AG20443 (cell line): ENCODE measurements around the gene NUPR1.
"Not testable (repeated sequence)": the region's sequence is repeated elsewhere in the genome, so short reads cannot be mapped to it uniquely, and the experiment has no call there.

Experiments used
- DNase-seq: peaks from one replicate; pipeline ENCODE4 v3.0.0; 2012; ENCODE audit warnings: low spot score, mixed read lengths

NUPR1 gene, protein sequence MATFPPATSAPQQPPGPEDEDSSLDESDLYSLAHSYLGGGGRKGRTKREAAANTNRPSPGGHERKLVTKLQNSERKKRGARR

GRCh38 chr16:28538733-28539596 lies at the start of gene NUPR1:
Gene NUPR1, minus strand, starts transcription at chr16:28538974. Its CDS starts 67 bp downstream, at chr16:28538907.
- DNase-seq = peak; percentile 99

DNA sequence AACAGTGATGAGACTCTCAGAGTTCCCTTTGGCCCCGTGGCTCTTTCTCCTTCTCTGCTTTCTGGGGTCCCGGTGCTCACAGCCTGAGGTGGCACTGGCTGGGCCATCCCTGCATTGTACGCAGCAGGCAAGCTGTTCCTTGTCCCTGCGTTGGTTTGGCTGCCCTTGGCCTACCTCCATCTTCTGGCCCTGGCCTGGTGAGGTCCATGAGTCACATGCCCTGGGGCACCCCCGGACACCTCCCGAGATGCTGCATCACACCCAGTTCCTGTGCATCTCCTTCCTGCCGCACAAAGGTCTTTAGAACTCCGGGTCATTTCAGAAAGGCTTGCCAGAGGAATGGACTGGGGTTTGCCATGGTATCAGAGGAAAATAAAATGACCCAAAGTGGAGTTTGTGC lies 48.6 kb upstream of the NUPR1 start:
- no peak for DNase-seq

DNA sequence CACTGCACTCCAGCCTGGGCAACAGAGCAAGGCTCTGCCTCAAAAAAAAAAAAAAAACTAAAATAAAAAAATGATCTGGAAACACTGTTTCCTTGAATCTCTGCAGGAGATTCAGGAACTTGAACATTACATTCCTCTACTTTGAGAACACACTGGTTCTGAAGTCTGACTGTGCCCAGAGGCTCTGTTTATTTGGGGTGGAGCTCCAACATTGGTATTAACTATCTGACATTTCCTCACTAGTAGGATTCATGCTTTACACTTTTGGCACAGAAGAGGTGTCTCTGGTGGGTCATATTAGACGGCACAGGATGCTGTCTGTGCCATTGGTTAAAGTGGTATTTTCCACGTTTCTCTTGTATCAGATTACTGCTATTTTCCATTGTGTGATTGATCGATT lies 47.7 kb upstream of the NUPR1 start:
- DNase-seq = no peak

GRCh38 chr16:28585674-28586073 lies 46.9 kb upstream of the NUPR1 start:
- no peak for DNase-seq

DNA sequence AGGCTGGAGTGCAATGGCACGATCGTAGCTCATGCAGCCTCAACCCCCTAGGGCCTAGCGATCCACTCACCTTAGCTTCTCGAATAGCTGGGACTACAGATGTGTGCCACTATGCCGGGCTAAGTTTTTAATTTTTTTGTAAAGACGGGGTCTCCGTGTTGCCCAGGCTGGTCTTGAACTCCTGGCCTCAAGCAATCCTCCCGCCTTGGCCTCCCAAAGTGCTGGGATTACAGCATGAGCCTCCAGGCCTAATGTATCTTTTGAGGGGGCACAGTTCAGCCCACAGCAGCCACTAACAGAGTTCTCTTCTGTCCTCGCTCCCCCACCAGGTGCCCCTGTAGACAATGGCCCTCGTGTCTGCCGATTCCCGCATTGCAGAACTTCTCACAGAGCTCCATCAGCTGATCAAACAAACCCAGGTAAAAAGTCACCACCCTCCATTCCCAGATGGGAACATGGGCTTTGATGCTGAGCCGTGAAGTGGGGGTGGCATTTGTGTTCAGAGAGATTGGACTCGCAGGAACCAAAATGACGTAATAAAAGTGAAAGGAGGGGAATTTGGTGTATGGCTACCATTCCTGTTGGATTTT lies 42.0 kb upstream of the NUPR1 start:
- no peak for DNase-seq

GRCh38 chr16:28575446-28576109 lies 36.8 kb upstream of the NUPR1 start:
- no peak for DNase-seq

DNA sequence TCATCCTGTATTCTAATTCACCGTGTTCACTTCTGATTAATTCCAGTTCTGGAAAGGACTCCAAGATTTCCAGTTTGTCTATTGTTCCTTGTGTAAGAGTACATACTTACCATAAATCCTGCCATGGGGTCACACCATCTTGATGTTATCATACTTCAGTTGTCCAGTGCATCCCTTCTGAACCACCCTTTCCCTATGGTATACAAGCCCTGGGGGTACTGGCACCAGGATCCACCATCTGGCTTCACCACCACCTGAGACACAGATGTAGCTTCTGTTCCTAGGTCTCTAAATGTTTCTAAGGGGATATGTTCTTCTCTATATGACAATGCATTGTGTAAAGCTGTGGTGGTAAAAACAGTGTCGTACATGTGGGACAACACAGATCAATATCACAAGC lies 36.2 kb upstream of the NUPR1 start:
- no peak for DNase-seq

DNA sequence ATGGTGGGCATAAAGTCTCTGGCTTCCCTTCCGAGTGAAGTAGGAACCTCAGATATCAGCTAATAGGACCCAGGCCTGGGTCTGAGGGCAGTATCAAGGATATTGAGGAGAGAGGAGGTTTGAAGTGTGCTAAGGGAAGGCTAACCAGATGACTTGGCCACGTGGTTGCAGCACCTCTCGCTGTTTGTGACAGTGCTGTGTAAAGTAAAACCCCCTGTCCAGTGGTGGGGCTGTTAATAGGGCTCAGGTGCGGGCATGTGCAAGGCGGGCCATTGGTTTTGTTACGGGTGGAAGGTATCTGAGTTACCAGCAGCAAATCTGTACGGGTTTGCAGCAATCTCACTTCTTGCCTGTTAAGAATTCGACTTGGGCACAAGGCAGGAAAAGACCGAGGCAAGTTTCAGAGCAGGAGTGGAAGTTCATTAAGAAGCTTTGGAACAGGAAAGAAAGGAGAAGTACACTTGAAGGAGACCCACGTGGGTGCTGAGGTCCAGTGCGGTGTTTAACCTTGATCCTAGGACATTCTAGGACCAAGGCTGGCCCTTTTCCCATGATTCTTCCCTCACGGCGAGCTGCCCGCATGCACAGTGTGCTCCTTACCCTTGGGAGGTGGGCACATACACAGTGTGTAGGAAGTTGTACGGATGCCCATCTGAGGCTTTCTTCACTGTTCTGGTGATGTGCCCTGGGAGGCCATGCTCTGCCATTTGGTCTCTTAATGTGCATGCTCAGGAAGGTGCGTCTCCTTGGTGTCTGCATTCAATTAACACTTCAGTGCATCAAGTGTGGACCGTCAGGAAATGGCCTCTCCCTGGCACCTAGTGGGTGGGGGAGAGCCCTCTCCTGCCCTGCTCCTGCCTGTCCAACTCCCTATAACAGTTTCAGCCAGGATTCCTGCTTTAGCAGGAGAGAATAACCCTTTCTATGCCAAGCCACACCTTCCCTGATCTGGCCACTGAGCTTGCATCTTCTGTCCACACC lies 35.3 kb upstream of the NUPR1 start:
- no peak for DNase-seq

DNA sequence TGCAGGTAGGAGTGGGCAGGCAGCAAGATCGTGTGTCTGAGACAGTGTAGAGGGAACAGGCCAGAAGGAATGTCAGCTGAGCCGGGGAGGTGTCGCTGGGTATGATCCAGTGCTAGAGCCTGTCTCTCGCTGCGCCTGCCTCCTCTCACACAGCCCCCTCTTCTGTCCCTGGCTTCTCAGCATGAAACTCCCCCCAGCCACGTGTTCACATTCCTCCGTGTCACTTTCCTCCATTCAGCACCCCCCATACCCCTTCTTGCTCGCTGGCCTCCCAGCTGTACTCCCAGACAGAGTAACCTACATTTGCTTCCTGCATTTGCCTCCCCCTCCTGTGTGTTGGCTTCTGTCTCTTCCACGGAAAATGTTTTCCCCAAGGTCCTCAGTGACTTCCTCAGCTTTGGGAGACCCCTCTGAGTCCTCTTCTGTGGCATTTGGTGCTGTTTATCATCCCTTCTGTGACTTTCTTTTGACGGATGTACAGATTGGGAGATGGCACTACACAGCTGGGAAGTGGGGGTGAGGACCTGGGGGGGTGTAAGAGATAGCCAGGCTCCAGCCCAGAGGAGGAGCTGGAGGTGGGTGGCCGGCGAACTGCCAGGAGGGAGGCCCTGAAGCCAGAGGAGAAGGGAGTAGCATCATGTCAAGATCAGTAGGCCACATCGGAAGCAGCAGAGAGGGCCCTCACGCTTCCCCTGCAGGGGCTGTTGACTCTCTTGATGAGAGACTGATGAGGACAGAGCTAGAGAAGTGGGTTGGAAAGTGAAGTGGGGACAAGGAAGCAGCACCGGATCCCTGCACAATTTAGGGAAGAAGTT lies 34.1 kb upstream of the NUPR1 start:
- DNase-seq = no peak

GRCh38 chr16:28569968-28570752 lies 31.4 kb upstream of the NUPR1 start:
- DNase-seq = no peak

DNA sequence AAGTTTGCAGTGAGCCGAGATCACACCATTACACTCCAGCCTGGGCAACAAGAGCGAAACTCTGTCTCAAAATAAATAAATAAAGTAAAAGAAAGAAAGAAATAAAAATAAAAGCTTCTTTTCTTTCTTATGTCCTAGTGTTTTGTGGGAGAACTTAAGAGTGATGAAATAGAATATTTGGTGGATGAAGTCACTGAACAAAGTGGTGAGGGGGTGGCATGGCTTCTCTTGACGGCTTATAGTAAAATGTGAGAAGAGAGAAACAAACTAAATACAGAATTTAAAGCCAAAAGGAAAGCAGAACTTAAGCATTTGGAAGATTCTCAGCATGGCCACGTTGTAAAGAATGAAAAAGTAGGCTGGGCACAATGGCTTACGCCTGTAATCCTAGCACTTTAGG lies 30.2 kb upstream of the NUPR1 start:
- DNase-seq = no peak

DNA sequence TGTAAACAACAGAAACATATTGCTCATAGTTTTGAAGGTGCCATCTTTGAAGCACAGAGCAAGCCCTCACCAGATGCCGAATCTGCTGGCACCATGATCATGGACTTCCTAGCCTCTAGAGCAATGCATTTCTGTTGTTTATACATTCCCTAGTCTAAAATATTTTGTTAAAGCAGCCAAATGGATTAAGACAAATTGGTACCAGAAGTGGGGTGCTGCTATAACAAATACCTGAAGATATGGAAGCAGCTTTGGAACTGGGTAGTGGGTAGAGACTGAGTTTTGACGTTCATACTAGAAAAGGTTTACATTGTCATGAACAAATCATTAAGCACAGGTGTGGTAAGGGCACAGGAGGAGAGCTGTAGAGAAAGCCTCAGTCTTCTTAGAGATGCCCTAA lies 28.5 kb upstream of the NUPR1 start:
- no peak for DNase-seq

- not testable (repeated sequence) for DNase-seq
Measured at GRCh38 chr16:28566233-28566925, 27.6 kb upstream of the NUPR1 start.

- no peak for DNase-seq
Measured at GRCh38 chr16:28563218-28563617, 24.4 kb upstream of the NUPR1 start.

- no peak for DNase-seq
Measured at GRCh38 chr16:28562199-28562598, 23.4 kb upstream of the NUPR1 start.

GRCh38 chr16:28561557-28562187 lies 22.9 kb upstream of the NUPR1 start:
- DNase-seq = no peak

DNA sequence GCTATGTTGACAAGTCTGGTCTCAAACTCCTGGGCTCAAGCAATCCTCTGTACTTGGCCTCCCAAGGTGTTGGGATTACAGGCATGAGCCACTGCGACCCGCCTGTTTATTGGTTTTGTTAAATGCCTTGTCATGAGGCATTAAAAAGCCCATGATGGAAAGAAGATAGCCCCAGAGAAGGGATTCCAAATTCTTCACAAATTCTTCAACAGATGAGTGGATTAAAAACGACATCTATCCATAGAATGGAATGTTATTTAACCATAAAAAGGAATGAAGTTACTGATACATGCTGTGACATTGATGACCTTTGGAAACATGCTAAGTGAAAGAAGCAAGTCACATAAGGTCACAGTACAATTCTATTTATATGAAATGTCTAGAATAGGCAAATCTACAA lies 19.7 kb upstream of the NUPR1 start:
- no peak for DNase-seq

- DNase-seq = no peak
Measured at GRCh38 chr16:28556914-28557320, 18.1 kb upstream of the NUPR1 start.

DNA sequence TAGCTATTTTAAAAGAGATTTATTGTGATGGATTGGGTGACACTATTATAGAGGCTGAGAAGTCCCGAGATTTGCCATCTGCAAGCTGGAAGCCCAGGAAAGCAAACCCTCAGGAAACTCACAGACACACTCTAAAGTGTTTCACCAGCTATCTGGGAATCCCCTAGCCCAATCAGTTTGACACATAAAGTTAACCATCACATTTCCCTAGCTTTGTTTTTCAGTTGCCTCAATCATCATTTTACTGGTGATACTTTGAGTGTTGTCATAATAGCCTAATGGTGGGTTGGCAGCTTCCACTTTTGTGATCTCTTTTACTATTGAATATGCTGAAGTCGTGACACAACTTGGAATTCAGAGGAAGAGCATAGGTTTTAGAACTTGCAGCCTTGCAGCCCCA lies 16.8 kb upstream of the NUPR1 start:
- no peak for DNase-seq
